ENCODE data around the gene PTPRG.
A peak's percentile ranks its signal among the peaks of the same experiment; 100 is the strongest.

PTPRG gene

GRCh38 chr3:61937477-61937876 is 376.1 kb downstream of the PTPRG start:
- no peak for DNase-seq

- DNase-seq, result peak; percentile 14
These were observed 377.6 kb downstream of the PTPRG start for GRCh38 chr3:61938878-61939549.

GRCh38 chr3:61940236-61940635 is 378.9 kb downstream of the PTPRG start:
- DNase-seq, result no peak

GRCh38 chr3:61943975-61944374 is 382.6 kb downstream of the PTPRG start:
- DNase-seq, result no peak

GRCh38 chr3:61944726-61945125 is 383.4 kb downstream of the PTPRG start:
- DNase-seq, result no peak

- no peak for DNase-seq
These were observed 384.3 kb downstream of the PTPRG start for GRCh38 chr3:61945657-61946056.

GRCh38 chr3:61946570-61947324 is 385.4 kb downstream of the PTPRG start:
- DNase-seq, result no peak

GRCh38 chr3:61947456-61947855 is 386.1 kb downstream of the PTPRG start:
- DNase-seq, result no peak

- DNase-seq, result no peak
These were observed 387.4 kb downstream of the PTPRG start for GRCh38 chr3:61948699-61949305.

GRCh38 chr3:61954097-61954540 is 392.7 kb downstream of the PTPRG start:
- DNase-seq, result no peak

GRCh38 chr3:61955483-61955882 is 394.1 kb downstream of the PTPRG start:
- DNase-seq, result no peak

- DNase-seq, result no peak
These were observed 394.9 kb downstream of the PTPRG start for GRCh38 chr3:61956236-61956635.

- no peak for DNase-seq
These were observed 395.9 kb downstream of the PTPRG start for GRCh38 chr3:61957259-61957658.

GRCh38 chr3:61960976-61961375 is 399.6 kb downstream of the PTPRG start:
- no peak for DNase-seq

- no peak for DNase-seq
These were observed 400.5 kb downstream of the PTPRG start for GRCh38 chr3:61961900-61962299.

GRCh38 chr3:61964566-61964965 is 403.2 kb downstream of the PTPRG start:
- peak; percentile 3 for DNase-seq

- no peak for DNase-seq
These were observed 404.4 kb downstream of the PTPRG start for GRCh38 chr3:61965770-61966131.

GRCh38 chr3:61966200-61966599 is 404.8 kb downstream of the PTPRG start:
- no peak for DNase-seq

GRCh38 chr3:61967019-61967418 is 405.6 kb downstream of the PTPRG start:
- DNase-seq, result no peak

GRCh38 chr3:61967937-61968336 is 406.6 kb downstream of the PTPRG start:
- DNase-seq, result no peak

- no peak for DNase-seq
These were observed 413.3 kb downstream of the PTPRG start for GRCh38 chr3:61974662-61975061.

- no peak for DNase-seq
These were observed 413.8 kb downstream of the PTPRG start for GRCh38 chr3:61975199-61975598.

GRCh38 chr3:61975936-61976335 is 414.6 kb downstream of the PTPRG start:
- DNase-seq, result no peak
